ENCODE measurements around the gene GRID1. TPM values are rescaled to one million over a fixed set of nuclear protein-coding genes. Genes with fewer than 3 reads are reported as not detected.

Gene GRID1
- total and polyA plus RNA-seq, 9 of the 15 experiments (the other 6 are each of a cell fraction or from before 2014, with no cell fraction given) = 0.01 to 7.2 (median 1.2) TPM

DNA sequence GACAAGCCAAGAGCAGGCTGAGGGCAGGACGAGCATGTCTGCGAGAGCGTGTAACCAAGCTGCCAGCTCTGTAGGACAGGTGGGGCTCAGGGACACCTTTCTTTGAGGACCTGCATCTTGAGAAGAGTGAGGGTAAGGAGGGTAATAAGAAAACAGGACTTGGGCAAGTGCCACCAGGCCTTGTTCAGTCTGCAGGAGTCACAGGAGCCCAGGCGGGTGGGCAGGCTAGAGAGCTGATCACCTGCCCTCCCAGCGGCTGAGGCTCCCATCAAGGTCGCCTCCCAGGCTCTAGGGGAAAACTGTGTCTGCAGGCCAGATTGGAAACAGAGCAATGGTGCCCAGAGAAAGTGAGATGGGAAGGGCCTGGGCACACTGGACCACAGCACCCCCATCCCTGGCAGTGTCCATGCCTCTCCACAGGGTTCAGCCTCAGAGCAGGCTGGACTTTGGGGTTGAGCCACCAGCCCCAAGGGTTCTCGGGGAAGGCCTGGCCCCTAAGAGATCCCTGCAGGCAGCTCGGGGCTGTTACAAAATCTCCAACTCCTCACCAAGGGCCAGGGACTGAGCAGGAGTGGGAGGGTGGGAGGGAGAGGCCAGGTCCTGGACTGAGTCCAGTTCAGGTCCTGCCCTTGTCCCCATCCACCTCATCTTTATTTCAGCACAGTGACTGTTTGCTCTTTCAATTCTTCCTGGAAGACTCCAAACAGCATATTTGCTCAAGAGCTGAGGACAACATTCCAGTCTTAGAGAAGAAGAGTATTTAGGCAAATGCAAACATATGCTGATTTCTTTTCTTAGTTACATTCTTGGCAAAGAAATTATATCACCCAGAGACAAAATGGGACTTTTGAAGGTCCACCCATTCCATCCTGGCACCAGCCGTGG lies 161.9 kb downstream of the GRID1 start:
- in situ Hi-C loops (cut with MboI) = no loop called here
- Histone ChIP-seq H3K27ac (ENCODE audit: extremely low read depth, low read depth, low read length) (no peak overlapping the region), H3K4me1 (replicated peaks in 1 of 2; ENCODE audit: control insufficient read depth in 2 of 2, insufficient read depth in 2 of 2, low read length in 2 of 2) (no peaks in the 10 kb centered on the region), H3K9me3 (replicated peaks; ENCODE audit: control insufficient read depth, insufficient read depth, low read depth, low read length) (no peaks in the 10 kb centered on the region), H3K36me3 (ENCODE audit: control insufficient read depth, insufficient read depth, low read length) (no peaks in the 10 kb centered on the region), H3K4me2 (ENCODE audit: insufficient read depth, low read length) (no peak overlapping the region), H2AFZ (ENCODE audit: low read depth, low read length) (no peak overlapping the region), H3K9ac (ENCODE audit: insufficient read depth in 1 of 2, low read depth in 2 of 2, low read length in 2 of 2) (no peak overlapping the region), H4K20me1 (replicated peaks; ENCODE audit: control insufficient read depth, insufficient read depth, low read length) (no peaks in the 10 kb centered on the region), H3K9me1 (ENCODE audit: control insufficient read depth, insufficient read depth, low read length) (no peaks in the 10 kb centered on the region), H3K79me2 (ENCODE audit: control insufficient read depth, insufficient read depth, low read length) (no peaks in the 10 kb centered on the region), H3K4me3 (no peak overlapping the region), H3K27me3 (ENCODE audit: control insufficient read depth in 2 of 2, insufficient read depth in 2 of 2, low read length in 2 of 2) (no peaks in the 10 kb centered on the region)
- ATAC-seq (no peak), DNase-seq (ENCODE audit: extremely low read depth in 1 of 4, low spot score in 3 of 4) (no peak), FAIRE-seq (no peak)
- POLR2A ChIA-PET = no interaction called here
- CTCF ChIA-PET (ENCODE audit: low intra/inter-chr PET ratio) = no interaction called here
- intact Hi-C loops (cut with micrococcal nuclease) = no loop called here
- TF ChIP-seq TRIM28 (IDR thresholded peaks at IDR 0.05) (no peak), JUNB (CRISPR knock-in tag; conservative IDR thresholded peaks at IDR 0.05) (no peak), DDX20 (tag; IDR thresholded peaks at IDR 0.05; ENCODE audit: low read depth) (no peak), RBM39 (optimal IDR thresholded peaks at IDR 0.05; ENCODE audit: low read depth, low read length) (no peak)
- no TSS peak for BruUV-seq (replicated peaks)
- WGBS (ENCODE audit: insufficient coverage, low coverage, missing lambda C conversion rate) = 0% methylated on average over 9 of the region's 9 CpGs
